OCI-LY3 (cell line): ENCODE data around the gene CIT.

Source experiments
- CTCF ChIP-seq: fragments of 200-600, 300-600 bp; sonication (generic); IDR thresholded peaks from 2 replicates; pipeline ENCODE4 v1.5.1; 2014; ENCODE audit warnings: antibody characterized with exemption, low read length, low read depth
- EZH2phosphoT487 ChIP-seq: fragments of 200-600 bp; shearing (Covaris generic); IDR thresholded peaks from 2 replicates; pipeline ENCODE4 v1.6.1; 2018; ENCODE audit warnings: antibody characterized with exemption, mixed run types, low read depth

GRCh38 chr12:119659289-119659897 is 217.7 kb downstream of the CIT start:
- TF ChIP-seq CTCF = peak; percentile 79
- no peak for TF ChIP-seq EZH2phosphoT487
